HG02870 (cell line): Measurements from ENCODE around the gene ACTMAP.

ENCODE experiments used
- ATAC-seq: cut with Tn5 transposase; IDR thresholded peaks from one replicate; pipeline ENCODE4 v1.9.1; 2021; ENCODE audit warnings: mild to moderate bottlenecking, moderate library complexity; ENCODE audit not compliant: unreplicated experiment

ACTMAP gene

DNA sequence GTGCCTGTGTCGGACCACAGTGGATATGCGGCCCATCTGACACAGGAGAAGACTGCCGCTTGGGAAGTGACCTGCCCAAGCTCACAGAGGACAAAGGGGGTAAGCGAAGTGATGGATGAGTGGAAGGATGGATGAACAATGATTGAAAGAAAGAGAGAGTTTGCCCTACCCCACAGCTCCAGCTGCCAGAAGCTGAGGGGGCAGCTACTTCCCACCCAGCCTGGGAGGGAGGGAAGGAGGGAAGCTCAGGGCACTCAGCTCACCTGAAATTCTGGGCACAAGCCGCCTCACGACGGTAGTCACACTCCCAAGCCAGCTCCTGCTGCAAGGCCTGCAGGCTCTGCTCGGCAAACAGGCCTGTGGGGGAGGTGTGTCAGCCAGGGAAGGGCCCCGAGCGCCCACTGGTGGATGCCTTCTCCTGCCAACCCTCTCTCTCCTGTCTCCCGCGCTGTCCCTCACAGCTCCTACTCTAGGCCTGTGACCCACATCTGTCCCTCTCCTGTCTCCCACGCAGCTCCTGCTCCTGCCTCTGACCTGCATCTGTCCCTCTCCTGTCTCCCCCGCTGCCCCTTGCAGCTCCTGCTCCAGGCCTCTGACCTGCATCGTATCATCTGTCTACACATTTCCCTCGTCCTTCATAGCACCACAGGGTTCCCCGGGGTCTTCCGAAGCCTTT is 47.8 kb downstream of the ACTMAP start:
- ATAC-seq: no peak

GRCh38 chr19:40701758-40702157 is 48.5 kb downstream of the ACTMAP start:
- no peak for ATAC-seq

GRCh38 chr19:40700083-40700482 is 50.2 kb downstream of the ACTMAP start:
- no peak for ATAC-seq

GRCh38 chr19:40697007-40697406 is 53.3 kb downstream of the ACTMAP start:
- ATAC-seq: no peak

- ATAC-seq: no peak
These were observed 54.4 kb downstream of the ACTMAP start for GRCh38 chr19:40695881-40696280.

DNA sequence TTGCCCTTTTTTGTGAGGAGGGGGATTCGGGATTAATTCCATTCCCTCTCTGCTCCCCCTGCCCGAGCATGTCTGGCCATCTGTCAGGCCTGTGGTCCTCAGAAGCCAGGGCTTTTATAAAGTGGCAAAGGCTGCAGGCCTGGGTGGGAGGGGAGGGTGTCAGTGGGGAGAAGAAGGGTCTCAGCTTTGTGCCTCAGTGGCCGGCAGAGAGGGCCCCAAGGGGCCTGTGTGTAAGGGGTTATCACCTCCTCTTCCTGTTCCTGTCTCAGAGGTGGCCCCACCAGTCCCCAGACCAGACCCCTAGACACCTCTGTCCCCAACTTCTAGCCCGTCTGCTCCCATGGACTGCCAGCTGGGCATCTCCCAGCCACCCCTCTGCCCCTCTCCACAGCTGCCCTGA is 56.4 kb downstream of the ACTMAP start:
- no peak for ATAC-seq

DNA sequence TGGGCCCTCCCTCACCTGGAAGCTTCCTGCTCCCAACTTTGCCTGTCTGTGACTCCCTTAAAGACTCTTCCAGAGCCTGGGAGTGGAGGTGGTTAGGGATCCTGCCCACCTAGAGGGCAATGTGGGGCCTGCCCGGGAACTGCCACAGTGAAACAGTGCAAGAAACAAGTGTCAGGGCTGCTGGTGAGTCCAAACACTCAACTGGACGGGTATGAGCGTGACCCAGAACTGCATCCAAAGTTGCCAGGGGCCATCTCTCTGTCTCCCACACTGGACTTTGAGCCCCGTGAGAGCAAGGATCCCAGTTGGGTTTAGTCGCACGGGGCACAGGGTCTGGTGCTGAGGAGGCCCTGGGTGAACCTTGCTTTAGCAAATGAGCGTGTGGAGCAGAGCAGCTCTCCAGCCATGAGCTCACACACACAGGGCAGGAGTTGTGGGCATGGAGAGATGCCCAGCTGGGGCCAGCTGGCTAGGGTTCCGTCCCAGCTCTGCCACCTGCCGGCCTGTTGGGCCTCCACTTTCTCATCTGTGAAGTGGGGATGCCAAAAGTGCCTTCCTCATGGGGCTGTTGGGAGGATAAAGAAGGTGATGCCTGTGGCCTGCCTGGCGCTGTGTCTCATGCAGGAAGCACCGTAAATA is 57.0 kb downstream of the ACTMAP start:
- no peak for ATAC-seq

GRCh38 chr19:40692212-40692551 is 58.1 kb downstream of the ACTMAP start:
- ATAC-seq: no peak

DNA sequence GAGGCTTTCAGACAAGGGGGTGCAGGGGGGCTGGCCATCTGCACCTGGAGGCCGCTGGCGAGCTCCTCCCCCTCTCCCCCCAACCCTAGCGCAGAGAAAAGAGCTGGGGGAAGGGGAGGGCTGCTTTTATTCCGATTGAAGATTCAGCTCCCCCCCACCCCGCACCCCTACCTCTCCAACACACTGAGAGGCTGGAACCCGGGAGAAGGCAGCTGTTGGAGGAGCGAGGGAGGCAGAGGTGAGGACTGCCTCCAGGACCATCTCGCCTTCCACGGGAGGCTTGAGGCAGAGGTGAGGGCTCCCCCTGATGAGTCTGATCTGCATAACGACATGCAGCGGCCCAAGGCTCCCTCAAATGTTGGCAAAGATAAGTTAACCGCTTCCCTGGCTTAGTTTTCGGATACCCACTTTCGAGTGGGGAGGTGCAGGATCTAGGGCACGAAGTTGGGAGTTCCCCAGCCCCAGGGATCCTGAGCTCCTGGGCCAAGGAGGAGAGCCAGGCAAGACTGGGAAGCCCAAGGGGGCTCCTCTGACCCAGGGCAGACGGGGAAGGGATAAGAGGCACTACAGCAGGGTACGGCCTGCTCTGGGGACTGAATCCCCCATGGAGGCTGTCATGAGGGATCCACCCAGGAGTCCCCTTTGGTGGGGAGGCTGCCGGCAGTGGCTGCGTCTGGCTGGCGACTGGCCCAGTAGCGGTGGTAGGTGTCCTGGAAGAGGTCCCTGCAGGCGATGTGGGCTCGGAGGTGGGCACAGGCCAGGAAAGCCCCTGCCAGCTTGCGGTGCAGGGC is 58.7 kb downstream of the ACTMAP start:
- ATAC-seq: no peak
